Measurements from ENCODE around the gene CTSK.

DNA sequence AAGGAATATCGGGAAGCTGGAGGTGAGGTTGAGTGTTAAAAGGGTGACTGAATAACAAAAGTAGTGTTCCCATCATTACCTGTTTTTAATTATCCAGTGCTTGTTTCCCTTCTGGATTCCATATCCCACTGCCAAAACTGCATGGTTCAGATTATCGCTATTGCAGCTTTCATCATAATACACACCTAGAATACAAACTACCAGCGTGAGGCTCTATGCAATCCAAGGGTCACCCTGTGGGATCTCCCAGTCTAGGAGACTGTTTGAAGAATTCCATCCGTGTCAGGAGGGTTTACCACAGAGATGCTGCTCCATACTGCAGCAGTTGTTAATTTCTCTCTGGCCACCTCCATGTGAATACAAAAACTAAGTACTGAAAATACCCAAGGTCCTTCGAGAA is 9.0 kb downstream of the CTSK start:
- no peak for TF ChIP-seq POLR2A (IDR thresholded peaks at IDR 0.05)
- no peak for TF ChIP-seq CTCF (IDR thresholded peaks at IDR 0.05)

All from thyroid gland (tissue), 4 donors.